ENCODE measurements around the gene SCYL3.
"Not testable (repeated sequence)": the region's sequence is repeated elsewhere in the genome, so short reads cannot be mapped to it uniquely, and the experiment has no call there.

SCYL3 gene

GRCh38 chr1:169871988-169872387, 21.7 kb downstream of the SCYL3 start:
- DNase-seq (ENCODE audit: low read depth, low spot score), result not testable (repeated sequence)

- DNase-seq (ENCODE audit: low read depth, low spot score), result no peak
These were observed 24.3 kb downstream of the SCYL3 start for GRCh38 chr1:169869426-169869825.

- no peak for DNase-seq (ENCODE audit: low read depth, low spot score)
These were observed 24.7 kb downstream of the SCYL3 start for GRCh38 chr1:169868978-169869377.

- DNase-seq (ENCODE audit: low read depth, low spot score), result no peak
These were observed 26.6 kb downstream of the SCYL3 start for GRCh38 chr1:169867012-169867675.

- no peak for DNase-seq (ENCODE audit: low read depth, low spot score)
These were observed 27.1 kb downstream of the SCYL3 start for GRCh38 chr1:169866577-169866976.

GRCh38 chr1:169864531-169864930, 29.2 kb downstream of the SCYL3 start:
- not testable (repeated sequence) for DNase-seq (ENCODE audit: low read depth, low spot score)

- DNase-seq (ENCODE audit: low read depth, low spot score), result no peak
These were observed 32.9 kb downstream of the SCYL3 start for GRCh38 chr1:169860750-169861149.

GRCh38 chr1:169860187-169860586, 33.5 kb downstream of the SCYL3 start:
- no peak for DNase-seq (ENCODE audit: low read depth, low spot score)

- no peak for DNase-seq (ENCODE audit: low read depth, low spot score)
These were observed 34.7 kb downstream of the SCYL3 start for GRCh38 chr1:169859001-169859400.

GRCh38 chr1:169858467-169858866, 35.2 kb downstream of the SCYL3 start:
- DNase-seq (ENCODE audit: low read depth, low spot score), result no peak

GRCh38 chr1:169853341-169853740, 40.4 kb downstream of the SCYL3 start:
- no peak for DNase-seq (ENCODE audit: low read depth, low spot score)

GRCh38 chr1:169849346-169850022, 44.2 kb downstream of the SCYL3 start:
- no peak for DNase-seq (ENCODE audit: low read depth, low spot score)

- DNase-seq (ENCODE audit: low read depth, low spot score), result no peak
These were observed 45.2 kb downstream of the SCYL3 start for GRCh38 chr1:169848456-169848855.

- DNase-seq (ENCODE audit: low read depth, low spot score), result no peak
These were observed 48.6 kb downstream of the SCYL3 start for GRCh38 chr1:169844941-169845608.

GRCh38 chr1:169838942-169839341, 54.8 kb downstream of the SCYL3 start:
- no peak for DNase-seq (ENCODE audit: low read depth, low spot score)

- no peak for DNase-seq (ENCODE audit: low read depth, low spot score)
These were observed 57.5 kb downstream of the SCYL3 start for GRCh38 chr1:169836198-169836597.

GRCh38 chr1:169835647-169836046, 58.0 kb downstream of the SCYL3 start:
- DNase-seq (ENCODE audit: low read depth, low spot score), result no peak

GRCh38 chr1:169834869-169835268, 58.8 kb downstream of the SCYL3 start:
- no peak for DNase-seq (ENCODE audit: low read depth, low spot score)

- DNase-seq (ENCODE audit: low read depth, low spot score), result no peak
These were observed 60.4 kb downstream of the SCYL3 start for GRCh38 chr1:169833179-169833901.

- no peak for DNase-seq (ENCODE audit: low read depth, low spot score)
These were observed 64.0 kb downstream of the SCYL3 start for GRCh38 chr1:169829671-169830070.

- no peak for DNase-seq (ENCODE audit: low read depth, low spot score)
These were observed 69.5 kb downstream of the SCYL3 start for GRCh38 chr1:169824153-169824552.

- DNase-seq (ENCODE audit: low read depth, low spot score), result no peak
These were observed 72.2 kb downstream of the SCYL3 start for GRCh38 chr1:169821500-169821899.

All from iPS DF 19.7 (cell line).